Breast epithelium (tissue), 4 donors: ENCODE results near the gene HOXA6. TPM values are rescaled to one million over a fixed set of nuclear protein-coding genes. Genes with fewer than 3 reads are reported as not detected.
A peak's percentile ranks its signal among the peaks of the same experiment; 100 is the strongest.

Source experiments
- DNase-seq, 2 donors: peaks; one replicate each; pipeline ENCODE4 v3.0.0-alpha.2; 2019; ENCODE audit warnings: low spot score in 2 of 2
- H3K27ac ChIP-seq, 2 donors: fragments of 200-600 bp; sonication (generic) in 1 of 2; one replicate each; pipeline ENCODE4 v1.5.1; 2016 to 2019; ENCODE audit warnings: mild to moderate bottlenecking in 1 of 2
- H3K27me3 ChIP-seq, 2 donors: fragments of 200-600 bp; sonication (generic) in 1 of 2; one replicate each; pipeline versions ENCODE4 v1.5.1 to v1.6.0; 2017 to 2019; ENCODE audit warnings: control low read depth in 1 of 2, mild to moderate bottlenecking in 1 of 2
- H3K36me3 ChIP-seq: fragments of 200-600 bp; one replicate; pipeline ENCODE4 v1.5.1; 2019
- H3K4me1 ChIP-seq, 2 donors: fragments of 200-600 bp; sonication (generic); one replicate each; pipeline ENCODE4 v1.5.1; 2016 to 2019; ENCODE audit warnings: control low read depth in 1 of 2
- H3K4me3 ChIP-seq, 3 donors: fragments of 200-600 bp; sonication (generic); 1 replicate in 2 of 3; 2 replicates in 1 of 3; pipeline ENCODE4 v1.5.1; 2016 to 2019; ENCODE audit warnings: mild to moderate bottlenecking in 3 of 3, moderate library complexity in 2 of 3
- H3K9me3 ChIP-seq, 2 donors: fragments of 200-600 bp; sonication (generic) in 1 of 2; one replicate each; pipeline ENCODE4 v1.5.1; 2016 to 2019; ENCODE audit warnings: control low read depth in 1 of 2
- POLR2A ChIP-seq: fragments of 450-650 bp; IDR thresholded peaks from one replicate; pipeline ENCODE4 v1.6.1; 2016; ENCODE audit warnings: antibody characterized with exemption, mild to moderate bottlenecking, moderate library complexity
- POLR2AphosphoS5 ChIP-seq, 3 donors: sonication (generic); formaldehyde crosslinking; IDR thresholded peaks; one replicate each; pipeline ENCODE4 v1.6.1; 2017; ENCODE audit warnings: antibody characterized with exemption in 3 of 3
- intact Hi-C: fragments of 100-400 bp; cut with DNase I; formaldehyde crosslinking; loops from one replicate; pipeline ENCODE4 v1.15.1; 2023; ENCODE audit warnings: low total_unique reads
- total RNA-seq, 3 donors: library from RNA; depleted of rRNA; stranded (reverse); fragments of >200 nt; gene quantifications; one replicate each; pipeline ENCODE4 v1.1.0, GENCODE V29; 2016
- TF ChIP-seq, protein P1 (sequence below), 3 donors: fragments of 450-650 bp; IDR thresholded peaks; one replicate each; pipeline ENCODE4 v1.5.1; 2016 to 2017; ENCODE audit warnings: antibody characterized with exemption in 3 of 3, mild to moderate bottlenecking in 3 of 3, moderate library complexity in 3 of 3

The HOXA6 gene
- total RNA-seq, 3 donors from 2014 or later, result 7.9 to 16.0 (median 9.0) TPM

- no peaks in the 10 kb centered on the region for H3K36me3 ChIP-seq
- H3K4me3 ChIP-seq, result peak overlapping the region; percentile 65 to 80 (median 65)
- intact Hi-C loops, result loop anchor here (5.0 kb wide), 1 partner anchor 796 kb away; no protein-coding TSS in a partner anchor
- H3K27ac ChIP-seq, result peak overlapping the region; percentile 81 to 89
- TF ChIP-seq, protein P1, sequence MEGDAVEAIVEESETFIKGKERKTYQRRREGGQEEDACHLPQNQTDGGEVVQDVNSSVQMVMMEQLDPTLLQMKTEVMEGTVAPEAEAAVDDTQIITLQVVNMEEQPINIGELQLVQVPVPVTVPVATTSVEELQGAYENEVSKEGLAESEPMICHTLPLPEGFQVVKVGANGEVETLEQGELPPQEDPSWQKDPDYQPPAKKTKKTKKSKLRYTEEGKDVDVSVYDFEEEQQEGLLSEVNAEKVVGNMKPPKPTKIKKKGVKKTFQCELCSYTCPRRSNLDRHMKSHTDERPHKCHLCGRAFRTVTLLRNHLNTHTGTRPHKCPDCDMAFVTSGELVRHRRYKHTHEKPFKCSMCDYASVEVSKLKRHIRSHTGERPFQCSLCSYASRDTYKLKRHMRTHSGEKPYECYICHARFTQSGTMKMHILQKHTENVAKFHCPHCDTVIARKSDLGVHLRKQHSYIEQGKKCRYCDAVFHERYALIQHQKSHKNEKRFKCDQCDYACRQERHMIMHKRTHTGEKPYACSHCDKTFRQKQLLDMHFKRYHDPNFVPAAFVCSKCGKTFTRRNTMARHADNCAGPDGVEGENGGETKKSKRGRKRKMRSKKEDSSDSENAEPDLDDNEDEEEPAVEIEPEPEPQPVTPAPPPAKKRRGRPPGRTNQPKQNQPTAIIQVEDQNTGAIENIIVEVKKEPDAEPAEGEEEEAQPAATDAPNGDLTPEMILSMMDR (IDR thresholded peaks at IDR 0.05), result no peak
- no peak for TF ChIP-seq POLR2A
- no peak for TF ChIP-seq POLR2AphosphoS5 (IDR thresholded peaks at IDR 0.05)
- no peaks in the 10 kb centered on the region for H3K9me3 ChIP-seq
- DNase-seq, result no peak
- H3K27me3 ChIP-seq, result peaks cover 3 to 52% of the 10 kb centered on the region in 2 donors
- no peaks in the 10 kb centered on the region for H3K4me1 ChIP-seq
Measured at GRCh38 chr7:27163288-27164044, 15.9 kb upstream of the HOXA6 start.

- H3K27me3 ChIP-seq, result peaks cover 3 to 44% of the 10 kb centered on the region in 2 donors
- peak overlapping the region in 1 of 2 donors; percentile 96 for H3K27ac ChIP-seq
- no peaks in the 10 kb centered on the region for H3K4me1 ChIP-seq
- peak overlapping the region; percentile 65 to 80 (median 65) for H3K4me3 ChIP-seq
- intact Hi-C loops, result loop anchor here (5.0 kb wide), 1 partner anchor 795 kb away; no protein-coding TSS in a partner anchor
- no peak for DNase-seq
- H3K9me3 ChIP-seq, result no peaks in the 10 kb centered on the region
- TF ChIP-seq POLR2AphosphoS5 (IDR thresholded peaks at IDR 0.05), result no peak
- TF ChIP-seq, protein P1 (IDR thresholded peaks at IDR 0.05), result no peak
- no peak for TF ChIP-seq POLR2A
- H3K36me3 ChIP-seq, result no peaks in the 10 kb centered on the region
Measured at GRCh38 chr7:27162561-27163287, 15.2 kb upstream of the HOXA6 start.

DNA sequence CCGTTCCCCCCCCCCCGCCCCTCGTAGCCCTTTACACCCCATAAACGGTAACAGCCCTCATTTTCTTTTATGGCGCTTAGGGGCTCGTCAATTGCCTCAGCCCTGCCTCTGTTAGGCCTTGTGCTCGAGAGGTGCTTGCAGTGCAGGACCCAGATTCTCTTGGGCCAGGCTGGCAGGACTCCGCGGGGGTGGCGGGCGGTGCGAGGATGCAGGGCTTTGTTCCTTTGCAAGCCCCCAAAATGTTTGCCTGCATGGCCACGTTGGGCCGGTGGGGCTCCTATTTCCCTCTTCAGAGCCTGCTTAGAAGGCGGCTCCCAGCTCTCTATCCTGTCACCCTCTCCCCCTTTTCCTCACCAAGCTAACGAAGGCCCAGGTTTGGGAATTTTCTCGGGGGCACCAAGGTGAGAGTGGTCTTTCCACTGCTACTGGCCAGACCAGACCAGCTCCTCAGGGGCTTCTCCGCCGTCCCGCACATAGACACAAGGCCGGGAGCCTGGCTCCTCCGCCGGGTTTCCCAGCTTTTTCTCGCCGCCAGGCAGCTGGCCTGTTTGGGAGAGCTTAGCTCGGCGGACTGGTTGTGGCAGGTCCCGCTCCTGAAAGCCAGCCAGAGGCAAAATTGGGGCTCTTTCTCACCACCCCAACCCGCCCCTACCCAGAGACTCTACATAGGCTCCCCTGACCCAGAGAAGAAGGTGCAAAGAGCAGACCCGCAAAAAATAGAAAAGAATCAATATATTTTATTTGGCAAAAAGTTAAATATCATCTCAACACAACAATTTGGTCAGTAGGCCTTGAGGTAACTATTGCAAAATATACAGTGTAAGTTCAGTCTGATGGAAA lies 14.4 kb upstream of the HOXA6 start:
- Histone ChIP-seq H3K27me3 (peaks cover 3 to 37% of the 10 kb centered on the region in 2 donors), H3K36me3 (no peaks in the 10 kb centered on the region), H3K4me1 (no peaks in the 10 kb centered on the region), H3K4me3 (peak overlapping the region; percentile 57 to 85 (median 65)), H3K9me3 (no peaks in the 10 kb centered on the region), H3K27ac (peak overlapping the region; percentile 91 to 96)
- intact Hi-C loops, result loop anchor here (5.0 kb wide), 1 partner anchor 795 kb away; no protein-coding TSS in a partner anchor
- peak in 1 of 2 donors; percentile 55 for DNase-seq
- no peak for TF ChIP-seq POLR2A
- no peak for TF ChIP-seq POLR2AphosphoS5 (IDR thresholded peaks at IDR 0.05)
- TF ChIP-seq, protein P1 (IDR thresholded peaks at IDR 0.05), result no peak

DNA sequence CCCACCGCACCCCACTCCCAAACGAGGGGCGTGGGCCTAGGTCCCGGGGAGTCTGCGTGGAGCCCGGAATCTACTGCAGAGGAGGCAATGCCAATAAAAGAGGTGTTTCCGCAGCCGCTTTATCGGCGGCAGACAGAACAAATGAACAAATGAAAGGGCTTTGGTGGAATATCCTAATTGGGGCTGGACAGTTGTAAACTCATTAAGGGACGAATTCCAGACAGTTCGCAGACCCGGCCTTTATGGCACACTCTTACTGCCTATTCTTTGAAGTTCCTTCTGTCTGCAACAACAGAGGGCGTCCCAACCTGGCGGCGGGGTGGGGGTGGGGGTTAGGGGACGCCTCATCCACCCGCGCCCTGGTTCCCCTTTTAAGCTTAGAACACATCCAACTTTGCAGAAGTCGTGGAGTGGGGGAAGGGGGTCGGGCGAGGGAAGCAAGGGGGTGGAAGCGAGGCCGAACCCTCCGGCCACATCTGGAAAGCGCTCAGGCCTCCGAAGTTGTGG lies 13.7 kb upstream of the HOXA6 start:
- H3K4me1 ChIP-seq, result no peaks in the 10 kb centered on the region
- TF ChIP-seq, protein P1 (IDR thresholded peaks at IDR 0.05), result no peak
- no peak for TF ChIP-seq POLR2AphosphoS5 (IDR thresholded peaks at IDR 0.05)
- TF ChIP-seq POLR2A, result no peak
- peak in 1 of 2 donors; percentile 53 for DNase-seq
- no peaks in the 10 kb centered on the region for H3K36me3 ChIP-seq
- H3K27ac ChIP-seq, result peak overlapping the region; percentile 91 to 96
- H3K27me3 ChIP-seq, result peaks cover 3 to 32% of the 10 kb centered on the region in 2 donors
- peak overlapping the region; percentile 57 to 85 (median 65) for H3K4me3 ChIP-seq
- intact Hi-C loops, result loop anchor here (5.0 kb wide), 1 partner anchor 794 kb away; no protein-coding TSS in a partner anchor
- H3K9me3 ChIP-seq, result no peaks in the 10 kb centered on the region
